A549 (cell line): Measurements from ENCODE around the gene OXT. TPM values are rescaled to one million over a fixed set of nuclear protein-coding genes. Genes with fewer than 3 reads are reported as not detected.
"Not testable (repeated sequence)": the region's sequence is repeated elsewhere in the genome, so short reads cannot be mapped to it uniquely, and the experiment has no call there.

Source experiments
- ATAC-seq, 2 experiments: fragments of 200-7000 bp in 1 of 2; fragments of >200 bp in 1 of 2; cut with Nextera tagmentation in 1 of 2; cut with Tn5 transposase in 1 of 2; 3 replicates each; pipeline versions ENCODE4 v1.8.0 to v1.9.1; 2018 to 2020; ENCODE audit warnings: mild to moderate bottlenecking in 1 of 2, moderate library complexity in 1 of 2
- CTCF ChIA-PET: fragments of 300-600 bp; sonication (Branson Sonifier 250); formaldehyde crosslinking; extraction: SDS; loops from one replicate; lab custom pipeline; 2021; ENCODE audit warnings: antibody characterized with exemption, inconsistent platforms; lab: Yijun Ruan, JAX
- POLR2A ChIA-PET: fragments of 350-600 bp; formaldehyde crosslinking; extraction: SDS; loops from one replicate; lab custom pipeline; 2021; ENCODE audit warnings: antibody characterized with exemption, inconsistent platforms; lab: Yijun Ruan, JAX
- DNase-seq, 2 experiments: peaks; one replicate each; pipeline versions ENCODE4 v3.0.0 to v3.0.0-alpha.2; 2011 to 2016; ENCODE audit warnings: low read depth in 1 of 2, low spot score in 1 of 2
- FAIRE-seq: peaks from 2 replicates; lab custom pipeline; 2011; peaks lifted over from hg19 to GRCh38; lab: Jason Lieb, UNC
- H3K27ac ChIP-seq, 2 experiments: fragments of >200 bp; sonication (Bioruptor Twin); formaldehyde crosslinking; 3 replicates each; pipeline ENCODE4 v1.5.1; 2016 to 2017
- H3K4me1 ChIP-seq: fragments of >200 bp; sonication (Bioruptor Twin); formaldehyde crosslinking; 3 replicates; pipeline ENCODE4 v1.6.1; 2016
- H3K4me2 ChIP-seq: fragments of >200 bp; sonication (Bioruptor Twin); formaldehyde crosslinking; 3 replicates; pipeline ENCODE4 v1.6.1; 2016
- H3K4me3 ChIP-seq: fragments of >200 bp; sonication (Bioruptor Twin); formaldehyde crosslinking; 3 replicates; pipeline ENCODE4 v1.5.1; 2016
- H3K9me3 ChIP-seq: fragments of >200 bp; sonication (Bioruptor Twin); formaldehyde crosslinking; 3 replicates; pipeline ENCODE4 v1.6.1; 2016
- CBX2 ChIP-seq: fragments of 200-600 bp; sonication (generic); IDR thresholded peaks from 2 replicates; pipeline ENCODE4 v1.6.1; 2016; ENCODE audit warnings: low read depth, mild to moderate bottlenecking, borderline replicate concordance
- CHD4 ChIP-seq: fragments of 200-600 bp; sonication (generic); IDR thresholded peaks from 2 replicates; pipeline ENCODE4 v1.6.1; 2016; ENCODE audit warnings: antibody characterized with exemption, mild to moderate bottlenecking, borderline replicate concordance
- FOSB ChIP-seq: fragments of 250-450 bp; sonication (Bioruptor Pico); IDR thresholded peaks from 2 replicates; pipeline ENCODE4 v1.5.0; 2020; ENCODE audit warnings: mild to moderate bottlenecking, moderate library complexity
- FOSL2 ChIP-seq, 2 experiments: fragments of 450-650 bp in 1 of 2; fragments of >200 bp in 1 of 2; sonication (Bioruptor Twin) in 1 of 2; formaldehyde crosslinking; IDR thresholded peaks; 2 replicates each; pipeline versions ENCODE4 v1.5.0 to v1.6.1; 2016 to 2020; ENCODE audit warnings: mild to moderate bottlenecking in 1 of 2, moderate library complexity in 1 of 2
- HEYL ChIP-seq: fragments of 250-450 bp; sonication (Bioruptor Pico); IDR thresholded peaks from 2 replicates; pipeline ENCODE4 v1.8.0; 2021; ENCODE audit warnings: mild to moderate bottlenecking, moderate library complexity
- HOXB13 ChIP-seq: fragments of 250-450 bp; sonication (Bioruptor Pico); IDR thresholded peaks from 2 replicates; pipeline ENCODE4 v1.5.0; 2020; ENCODE audit warnings: low read depth, mild to moderate bottlenecking, moderate library complexity
- JUN ChIP-seq, 2 experiments: fragments of >200 bp; sonication (Bioruptor Twin); formaldehyde crosslinking; IDR thresholded peaks; 2 replicates in 1 of 2; 3 replicates in 1 of 2; pipeline ENCODE4 v1.6.1; 2016 to 2017
- MAFK ChIP-seq: fragments of 450-650 bp; IDR thresholded peaks from 2 replicates; pipeline ENCODE4 v1.6.1; 2014; ENCODE audit not compliant: partially characterized antibody
- NR3C1 ChIP-seq: fragments of >200 bp; sonication (Bioruptor Twin); formaldehyde crosslinking; IDR thresholded peaks from 3 replicates; pipeline ENCODE4 v1.6.1; 2017
- PHF8 ChIP-seq: fragments of 200-600 bp; sonication (generic); IDR thresholded peaks from 2 replicates; pipeline ENCODE4 v1.6.1; 2016; ENCODE audit warnings: low read depth, mild to moderate bottlenecking, antibody characterized with exemption, moderate library complexity, borderline replicate concordance
- ZNF302 ChIP-seq: fragments of 250-450 bp; sonication (Bioruptor Pico); IDR thresholded peaks from 2 replicates; pipeline ENCODE4 v1.9.0; 2021; ENCODE audit warnings: inconsistent platforms, mild to moderate bottlenecking, moderate library complexity
- WGBS: methylation state at CpG from one replicate; pipeline ENCODE4 v1.1.6; 2017; ENCODE audit errors: missing lambda C conversion rate; 5-methylcytosine and 5-hydroxymethylcytosine counted together
- polyA plus RNA-seq, 4 experiments: library from polyadenylated mRNA; depleted of rRNA in 3 of 4; stranded (reverse); fragments of >200 nt; fragmentation: RNase III in 1 of 4; extraction: RNeasy Plus Mini Kit Qiagen cat#74134 plus additional on column Dnase treatment in 1 of 4; gene quantifications; 2 replicates in 3 of 4; 3 replicates in 1 of 4; pipeline ENCODE4 v1.2.3, GENCODE V29; 2011 to 2017
- TF ChIP-seq, protein P1 (sequence below): fragments of 200-600 bp; sonication (generic); IDR thresholded peaks from 2 replicates; pipeline ENCODE4 v1.6.1; 2016; ENCODE audit warnings: antibody characterized with exemption, mild to moderate bottlenecking, moderate library complexity
- TF ChIP-seq, protein P2 (sequence below): fragments of 450-650 bp; IDR thresholded peaks from 2 replicates; pipeline ENCODE4 v1.6.1; 2014; ENCODE audit warnings: antibody characterized with exemption
- TF ChIP-seq, protein P3 (sequence below): IDR thresholded peaks from 2 replicates; pipeline ENCODE4 v1.6.1; 2012
- TF ChIP-seq, protein P4 (sequence below): fragments of 150-350 bp; IDR thresholded peaks from 2 replicates; pipeline ENCODE4 v1.6.1; 2014; ENCODE audit warnings: low read depth, mild to moderate bottlenecking, low read length
- TF ChIP-seq, protein P5 (sequence below): fragments of >200 bp; sonication (Bioruptor Twin); formaldehyde crosslinking; IDR thresholded peaks from 3 replicates; pipeline ENCODE4 v1.5.1; 2016
- TF ChIP-seq, protein P6 (sequence below): fragments of >200 bp; sonication (Bioruptor Twin); formaldehyde crosslinking; IDR thresholded peaks from 2 replicates; pipeline ENCODE4 v1.6.1; 2016

The OXT gene
- polyA plus RNA-seq, 2 of the 4 experiments (the other 2 are of a cell fraction) = not detected

DNA sequence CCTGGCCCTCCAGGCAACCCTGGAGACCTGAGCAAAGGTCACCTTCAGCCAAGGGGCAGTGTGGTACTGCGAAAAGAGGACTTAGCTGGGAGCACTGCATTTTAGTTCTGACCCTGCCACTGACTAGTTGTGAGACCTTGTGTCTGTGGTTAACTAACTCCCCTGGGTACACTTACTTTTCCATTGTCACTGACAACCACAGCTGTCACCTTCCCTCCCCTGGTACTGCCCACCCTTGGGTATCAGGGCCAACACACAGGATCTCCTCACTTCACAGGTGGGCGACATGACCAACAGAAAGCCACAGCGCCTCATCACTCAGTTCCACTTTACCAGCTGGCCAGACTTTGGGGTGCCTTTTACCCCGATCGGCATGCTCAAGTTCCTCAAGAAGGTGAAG lies 49.6 kb upstream of the OXT start:
- WGBS = 97% methylated on average over 5 of the region's 5 CpGs
- Histone ChIP-seq H3K4me1 (0 out of 3 replicates have a peak, but pooled peaks cover 4% of the 10 kb centered on the region), H3K4me3 (no peak overlapping the region), H3K4me2 (no peak overlapping the region), H3K27ac (no peak overlapping the region), H3K9me3 (no peaks in the 10 kb centered on the region)
- TF ChIP-seq JUN (IDR thresholded peaks at IDR 0.05) = no peak
- no peak for TF ChIP-seq ZNF302
- TF ChIP-seq, protein P1, sequence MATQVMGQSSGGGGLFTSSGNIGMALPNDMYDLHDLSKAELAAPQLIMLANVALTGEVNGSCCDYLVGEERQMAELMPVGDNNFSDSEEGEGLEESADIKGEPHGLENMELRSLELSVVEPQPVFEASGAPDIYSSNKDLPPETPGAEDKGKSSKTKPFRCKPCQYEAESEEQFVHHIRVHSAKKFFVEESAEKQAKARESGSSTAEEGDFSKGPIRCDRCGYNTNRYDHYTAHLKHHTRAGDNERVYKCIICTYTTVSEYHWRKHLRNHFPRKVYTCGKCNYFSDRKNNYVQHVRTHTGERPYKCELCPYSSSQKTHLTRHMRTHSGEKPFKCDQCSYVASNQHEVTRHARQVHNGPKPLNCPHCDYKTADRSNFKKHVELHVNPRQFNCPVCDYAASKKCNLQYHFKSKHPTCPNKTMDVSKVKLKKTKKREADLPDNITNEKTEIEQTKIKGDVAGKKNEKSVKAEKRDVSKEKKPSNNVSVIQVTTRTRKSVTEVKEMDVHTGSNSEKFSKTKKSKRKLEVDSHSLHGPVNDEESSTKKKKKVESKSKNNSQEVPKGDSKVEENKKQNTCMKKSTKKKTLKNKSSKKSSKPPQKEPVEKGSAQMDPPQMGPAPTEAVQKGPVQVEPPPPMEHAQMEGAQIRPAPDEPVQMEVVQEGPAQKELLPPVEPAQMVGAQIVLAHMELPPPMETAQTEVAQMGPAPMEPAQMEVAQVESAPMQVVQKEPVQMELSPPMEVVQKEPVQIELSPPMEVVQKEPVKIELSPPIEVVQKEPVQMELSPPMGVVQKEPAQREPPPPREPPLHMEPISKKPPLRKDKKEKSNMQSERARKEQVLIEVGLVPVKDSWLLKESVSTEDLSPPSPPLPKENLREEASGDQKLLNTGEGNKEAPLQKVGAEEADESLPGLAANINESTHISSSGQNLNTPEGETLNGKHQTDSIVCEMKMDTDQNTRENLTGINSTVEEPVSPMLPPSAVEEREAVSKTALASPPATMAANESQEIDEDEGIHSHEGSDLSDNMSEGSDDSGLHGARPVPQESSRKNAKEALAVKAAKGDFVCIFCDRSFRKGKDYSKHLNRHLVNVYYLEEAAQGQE = no peak
- TF ChIP-seq NR3C1 = no peak
- TF ChIP-seq HOXB13 (CRISPR knock-in tag) = no peak
- TF ChIP-seq, protein P2, sequence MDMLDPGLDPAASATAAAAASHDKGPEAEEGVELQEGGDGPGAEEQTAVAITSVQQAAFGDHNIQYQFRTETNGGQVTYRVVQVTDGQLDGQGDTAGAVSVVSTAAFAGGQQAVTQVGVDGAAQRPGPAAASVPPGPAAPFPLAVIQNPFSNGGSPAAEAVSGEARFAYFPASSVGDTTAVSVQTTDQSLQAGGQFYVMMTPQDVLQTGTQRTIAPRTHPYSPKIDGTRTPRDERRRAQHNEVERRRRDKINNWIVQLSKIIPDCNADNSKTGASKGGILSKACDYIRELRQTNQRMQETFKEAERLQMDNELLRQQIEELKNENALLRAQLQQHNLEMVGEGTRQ = no peak
- TF ChIP-seq, protein P3, sequence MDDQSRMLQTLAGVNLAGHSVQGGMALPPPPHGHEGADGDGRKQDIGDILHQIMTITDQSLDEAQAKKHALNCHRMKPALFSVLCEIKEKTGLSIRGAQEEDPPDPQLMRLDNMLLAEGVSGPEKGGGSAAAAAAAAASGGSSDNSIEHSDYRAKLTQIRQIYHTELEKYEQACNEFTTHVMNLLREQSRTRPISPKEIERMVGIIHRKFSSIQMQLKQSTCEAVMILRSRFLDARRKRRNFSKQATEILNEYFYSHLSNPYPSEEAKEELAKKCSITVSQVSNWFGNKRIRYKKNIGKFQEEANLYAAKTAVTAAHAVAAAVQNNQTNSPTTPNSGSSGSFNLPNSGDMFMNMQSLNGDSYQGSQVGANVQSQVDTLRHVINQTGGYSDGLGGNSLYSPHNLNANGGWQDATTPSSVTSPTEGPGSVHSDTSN = no peak
- no peak for TF ChIP-seq FOSB (CRISPR knock-in tag)
- no peak for TF ChIP-seq FOSL2 (IDR thresholded peaks at IDR 0.05)
- TF ChIP-seq FOSL2 (CRISPR knock-in tag; IDR thresholded peaks at IDR 0.05) = no peak
- no peak for TF ChIP-seq MAFK
- no peak for TF ChIP-seq HEYL
- FAIRE-seq (no peak), ATAC-seq (no peak; a peak in 1 of 6 replicates), DNase-seq (no peak)
- CTCF ChIA-PET = no interaction called here
- POLR2A ChIA-PET = no interaction called here

DNA sequence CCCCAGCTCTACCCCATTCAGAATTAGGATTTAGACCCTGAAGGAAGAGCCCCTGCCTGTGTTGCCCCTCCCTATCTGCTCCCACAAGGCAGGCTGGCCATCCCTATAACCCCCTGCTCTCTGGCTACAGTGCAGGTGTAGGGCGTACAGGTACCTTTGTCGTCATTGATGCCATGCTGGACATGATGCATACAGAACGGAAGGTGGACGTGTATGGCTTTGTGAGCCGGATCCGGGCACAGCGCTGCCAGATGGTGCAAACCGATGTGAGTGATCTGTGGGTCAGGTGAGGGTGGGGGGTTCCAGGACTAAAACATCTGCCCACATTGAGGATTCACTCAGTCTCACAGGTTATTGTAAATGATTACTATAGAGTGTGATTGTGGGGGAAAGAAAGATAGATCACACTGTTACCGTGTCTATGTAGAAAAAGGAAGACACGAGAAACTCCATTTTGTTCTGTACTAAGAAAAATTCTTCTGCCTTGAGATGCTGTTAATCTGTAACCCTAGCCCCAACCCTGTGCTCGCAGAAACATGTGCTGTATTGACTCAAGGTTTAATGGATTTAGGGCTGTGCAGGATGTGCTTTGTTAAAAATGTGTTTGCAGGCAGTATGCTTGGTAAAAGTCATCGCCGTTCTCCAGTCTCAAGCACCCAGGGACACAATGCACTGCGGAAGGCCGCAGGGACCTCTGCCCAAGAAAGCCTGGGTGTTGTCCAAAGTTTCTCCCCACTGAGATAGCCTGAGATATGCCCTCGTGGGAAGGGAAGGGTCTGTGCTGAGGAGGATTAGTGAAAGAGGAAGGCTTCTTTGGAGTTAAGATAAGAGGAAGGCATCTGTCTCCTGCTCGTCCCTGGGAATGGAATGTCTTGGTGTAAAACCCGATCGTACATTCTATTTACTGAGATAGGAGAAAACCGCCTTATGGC lies 48.6 kb upstream of the OXT start:
- ATAC-seq, H3K9me3 ChIP-seq, FAIRE-seq, POLR2A ChIA-PET, CTCF ChIA-PET, DNase-seq, H3K4me2 ChIP-seq, H3K27ac ChIP-seq, H3K4me3 ChIP-seq, H3K4me1 ChIP-seq: not testable (repeated sequence)
- WGBS = 80% methylated on average over 20 of the region's 20 CpGs

DNA sequence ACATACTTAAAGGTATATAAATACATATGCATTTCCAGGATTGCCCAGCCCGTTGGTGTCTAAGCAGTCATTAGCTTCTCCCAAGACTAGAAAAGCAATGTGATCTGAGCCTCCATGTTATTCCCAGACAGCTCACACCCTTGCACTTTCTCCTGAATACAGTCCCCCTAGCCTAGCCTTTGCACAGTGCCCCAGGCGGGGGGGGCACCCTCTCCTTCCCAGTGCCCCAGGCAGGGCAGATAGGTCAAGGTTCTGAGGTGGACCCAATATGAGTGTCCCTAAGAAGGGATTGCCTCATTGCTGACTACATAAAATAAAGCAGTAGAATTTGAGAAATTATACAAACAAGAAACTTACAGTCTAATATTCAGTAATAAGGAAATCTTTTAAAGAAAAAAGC lies 43.4 kb upstream of the OXT start:
- WGBS = 77% methylated on average over 2 of the region's 2 CpGs
- DNase-seq (no peak), ATAC-seq (no peak), FAIRE-seq (no peak)
- Histone ChIP-seq H3K9me3 (no peaks in the 10 kb centered on the region), H3K4me1 (no peaks in the 10 kb centered on the region), H3K4me3 (no peak overlapping the region), H3K27ac (no peak overlapping the region), H3K4me2 (no peak overlapping the region)
- POLR2A ChIA-PET = no interaction called here
- CTCF ChIA-PET = interaction anchor here (1.2 kb wide), 1 partner anchor 276 kb away, joined by 3 read pairs; no protein-coding TSS in a partner anchor
- no peak for TF ChIP-seq PHF8
- TF ChIP-seq, protein P1 = no peak
- TF ChIP-seq, protein P4, sequence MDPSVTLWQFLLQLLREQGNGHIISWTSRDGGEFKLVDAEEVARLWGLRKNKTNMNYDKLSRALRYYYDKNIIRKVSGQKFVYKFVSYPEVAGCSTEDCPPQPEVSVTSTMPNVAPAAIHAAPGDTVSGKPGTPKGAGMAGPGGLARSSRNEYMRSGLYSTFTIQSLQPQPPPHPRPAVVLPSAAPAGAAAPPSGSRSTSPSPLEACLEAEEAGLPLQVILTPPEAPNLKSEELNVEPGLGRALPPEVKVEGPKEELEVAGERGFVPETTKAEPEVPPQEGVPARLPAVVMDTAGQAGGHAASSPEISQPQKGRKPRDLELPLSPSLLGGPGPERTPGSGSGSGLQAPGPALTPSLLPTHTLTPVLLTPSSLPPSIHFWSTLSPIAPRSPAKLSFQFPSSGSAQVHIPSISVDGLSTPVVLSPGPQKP = no peak
- TF ChIP-seq, protein P5, sequence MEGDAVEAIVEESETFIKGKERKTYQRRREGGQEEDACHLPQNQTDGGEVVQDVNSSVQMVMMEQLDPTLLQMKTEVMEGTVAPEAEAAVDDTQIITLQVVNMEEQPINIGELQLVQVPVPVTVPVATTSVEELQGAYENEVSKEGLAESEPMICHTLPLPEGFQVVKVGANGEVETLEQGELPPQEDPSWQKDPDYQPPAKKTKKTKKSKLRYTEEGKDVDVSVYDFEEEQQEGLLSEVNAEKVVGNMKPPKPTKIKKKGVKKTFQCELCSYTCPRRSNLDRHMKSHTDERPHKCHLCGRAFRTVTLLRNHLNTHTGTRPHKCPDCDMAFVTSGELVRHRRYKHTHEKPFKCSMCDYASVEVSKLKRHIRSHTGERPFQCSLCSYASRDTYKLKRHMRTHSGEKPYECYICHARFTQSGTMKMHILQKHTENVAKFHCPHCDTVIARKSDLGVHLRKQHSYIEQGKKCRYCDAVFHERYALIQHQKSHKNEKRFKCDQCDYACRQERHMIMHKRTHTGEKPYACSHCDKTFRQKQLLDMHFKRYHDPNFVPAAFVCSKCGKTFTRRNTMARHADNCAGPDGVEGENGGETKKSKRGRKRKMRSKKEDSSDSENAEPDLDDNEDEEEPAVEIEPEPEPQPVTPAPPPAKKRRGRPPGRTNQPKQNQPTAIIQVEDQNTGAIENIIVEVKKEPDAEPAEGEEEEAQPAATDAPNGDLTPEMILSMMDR = no peak
- TF ChIP-seq, protein P6, sequence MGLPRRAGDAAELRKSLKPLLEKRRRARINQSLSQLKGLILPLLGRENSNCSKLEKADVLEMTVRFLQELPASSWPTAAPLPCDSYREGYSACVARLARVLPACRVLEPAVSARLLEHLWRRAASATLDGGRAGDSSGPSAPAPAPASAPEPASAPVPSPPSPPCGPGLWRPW = no peak
- no peak for TF ChIP-seq CBX2
- TF ChIP-seq CHD4 = no peak
